H9 (cell line): ENCODE measurements around the gene CHD6. TPM values are rescaled to one million over a fixed set of nuclear protein-coding genes. Genes with fewer than 3 reads are reported as not detected.

Experiments
- DNase-seq: peaks from one replicate; pipeline ENCODE4 v3.0.0-alpha.2; 2017
- H2AFZ ChIP-seq: one replicate; pipeline ENCODE4 v1.6.1; 2013; ENCODE audit warnings: mild to moderate bottlenecking, low read length, control low read depth, moderate library complexity
- H2AK5ac ChIP-seq: 2 replicates; pipeline ENCODE4 v1.6.1; 2013; ENCODE audit warnings: low read length, control low read depth, mixed read lengths; ENCODE audit not compliant: insufficient read length
- H2BK120ac ChIP-seq: one replicate; pipeline ENCODE4 v1.6.1; 2013; ENCODE audit warnings: low read depth, mild to moderate bottlenecking, low read length, control low read depth, inconsistent platforms; ENCODE audit not compliant: poor library complexity, severe bottlenecking
- H2BK12ac ChIP-seq: 2 replicates; pipeline ENCODE4 v1.6.1; 2013; ENCODE audit warnings: low read length, control low read depth, mixed read lengths, low read depth; ENCODE audit not compliant: insufficient read length
- H2BK15ac ChIP-seq: 2 replicates; pipeline ENCODE4 v1.6.1; 2013; ENCODE audit warnings: low read depth, low read length, control low read depth
- H2BK20ac ChIP-seq: one replicate; pipeline ENCODE4 v1.6.1; 2013; ENCODE audit warnings: low read depth, mild to moderate bottlenecking, low read length, control low read depth, inconsistent platforms; ENCODE audit not compliant: poor library complexity, severe bottlenecking
- H2BK5ac ChIP-seq: 2 replicates; pipeline ENCODE4 v1.6.1; 2013; ENCODE audit warnings: low read length, control low read depth, mixed read lengths; ENCODE audit not compliant: insufficient read length
- H3K14ac ChIP-seq: 2 replicates; pipeline ENCODE4 v1.6.1; 2013; ENCODE audit warnings: low read length, control low read depth; ENCODE audit not compliant: insufficient read depth
- H3K18ac ChIP-seq: 2 replicates; pipeline ENCODE4 v1.6.1; 2013; ENCODE audit warnings: low read depth, mild to moderate bottlenecking, mixed read lengths, low read length, control low read depth; ENCODE audit not compliant: insufficient read length
- H3K23ac ChIP-seq: 2 replicates; pipeline ENCODE4 v1.6.1; 2013; ENCODE audit warnings: low read length, control low read depth, mixed read lengths, low read depth; ENCODE audit not compliant: insufficient read length
- H3K23me2 ChIP-seq: 2 replicates; pipeline ENCODE4 v1.6.1; 2013; ENCODE audit warnings: low read depth, mild to moderate bottlenecking, mixed read lengths, low read length, control low read depth; ENCODE audit not compliant: insufficient read length, poor library complexity, severe bottlenecking
- H3K27ac ChIP-seq: 2 replicates; pipeline ENCODE4 v1.5.1; 2013; ENCODE audit warnings: low read length, control low read depth, mixed read lengths, low read depth; ENCODE audit not compliant: insufficient read length
- H3K27me3 ChIP-seq: 2 replicates; pipeline ENCODE4 v1.6.1; 2013; ENCODE audit warnings: low read length, control low read depth, inconsistent platforms; ENCODE audit not compliant: insufficient read depth
- H3K4ac ChIP-seq: 2 replicates; pipeline ENCODE4 v1.6.1; 2013; ENCODE audit warnings: low read depth, mild to moderate bottlenecking, control low read depth, inconsistent platforms, low read length, moderate library complexity
- H3K4me1 ChIP-seq: 2 replicates; pipeline ENCODE4 v1.6.1; 2013; ENCODE audit warnings: low read length, control low read depth, inconsistent platforms; ENCODE audit not compliant: insufficient read depth
- H3K4me2 ChIP-seq: 2 replicates; pipeline ENCODE4 v1.6.1; 2013; ENCODE audit warnings: low read length, control low read depth, mixed read lengths; ENCODE audit not compliant: insufficient read length, insufficient read depth
- H3K56ac ChIP-seq: 2 replicates; pipeline ENCODE4 v1.6.1; 2013; ENCODE audit warnings: low read depth, mild to moderate bottlenecking, mixed read lengths, low read length, control low read depth; ENCODE audit not compliant: insufficient read length
- H3K79me1 ChIP-seq: 2 replicates; pipeline ENCODE4 v1.6.1; 2013; ENCODE audit warnings: low read depth, mild to moderate bottlenecking, moderate library complexity, low read length, control low read depth, inconsistent platforms; ENCODE audit not compliant: insufficient read depth, poor library complexity, severe bottlenecking
- H3K79me2 ChIP-seq: 2 replicates; pipeline ENCODE4 v1.6.1; 2013; ENCODE audit warnings: low read length, control low read depth, inconsistent platforms; ENCODE audit not compliant: insufficient read depth
- H3K9ac ChIP-seq: 2 replicates; pipeline ENCODE4 v1.6.1; 2013; ENCODE audit warnings: low read length, control low read depth, mixed read lengths; ENCODE audit not compliant: insufficient read length; ENCODE audit errors: extremely low read depth
- H3K9me3 ChIP-seq: one replicate; pipeline ENCODE4 v1.6.1; 2013; ENCODE audit warnings: low read depth, low read length, inconsistent platforms; ENCODE audit not compliant: control insufficient read depth
- H3T11ph ChIP-seq: one replicate; pipeline ENCODE4 v1.6.1; 2013; ENCODE audit warnings: mild to moderate bottlenecking, low read length, control low read depth, inconsistent platforms
- H4K20me1 ChIP-seq: one replicate; pipeline ENCODE4 v1.6.1; 2013; ENCODE audit not compliant: control insufficient read depth, insufficient read length, insufficient read depth
- H4K5ac ChIP-seq: 2 replicates; pipeline ENCODE4 v1.6.1; 2013; ENCODE audit warnings: low read depth, mild to moderate bottlenecking, mixed read lengths, low read length, control low read depth; ENCODE audit not compliant: insufficient read length
- H4K8ac ChIP-seq: replicated peaks from 2 replicates; pipeline ENCODE4 v1.6.1; 2013; ENCODE audit warnings: low read length, control low read depth, mixed read lengths, low read depth; ENCODE audit not compliant: insufficient read length
- H4K91ac ChIP-seq: 2 replicates; pipeline ENCODE4 v1.6.1; 2013; ENCODE audit warnings: low read depth, mild to moderate bottlenecking, moderate library complexity, mixed read lengths, low read length, control low read depth; ENCODE audit not compliant: insufficient read length
- H3K27ac Mint-ChIP-seq, 3 experiments: 2 replicates in 2 of 3; 3 replicates in 1 of 3; pipeline ENCODE4 v1.8.0; 2020 to 2021; ENCODE audit warnings: mixed read lengths in 3 of 3, mild to moderate bottlenecking in 1 of 3, moderate library complexity in 1 of 3
- H3K27me3 Mint-ChIP-seq: 2 replicates; pipeline ENCODE4 v1.8.0; 2021; ENCODE audit warnings: low read depth, mild to moderate bottlenecking, moderate library complexity, mixed read lengths
- H3K36me3 Mint-ChIP-seq, 3 experiments: 2 replicates in 2 of 3; 3 replicates in 1 of 3; pipeline ENCODE4 v1.8.0; 2020 to 2021; ENCODE audit warnings: low read depth in 3 of 3, mixed read lengths in 3 of 3; ENCODE audit not compliant: insufficient read depth in 1 of 3
- H3K4me1 Mint-ChIP-seq, 2 experiments: 2 replicates each; pipeline ENCODE4 v1.8.0; 2020; ENCODE audit warnings: mixed read lengths in 2 of 2
- H3K4me3 Mint-ChIP-seq, 2 experiments: 2 replicates in 1 of 2; 3 replicates in 1 of 2; pipeline ENCODE4 v1.8.0; 2020 to 2021; ENCODE audit warnings: mild to moderate bottlenecking in 2 of 2, mixed read lengths in 2 of 2, moderate library complexity in 1 of 2
- H3K9me3 Mint-ChIP-seq, 2 experiments: 2 replicates in 1 of 2; 3 replicates in 1 of 2; pipeline ENCODE4 v1.8.0; 2020; ENCODE audit warnings: mild to moderate bottlenecking in 2 of 2, mixed read lengths in 2 of 2, moderate library complexity in 1 of 2
- CTCF ChIP-seq: fragments of 200-600 bp; sonication (generic); conservative IDR thresholded peaks from 3 replicates; pipeline ENCODE4 v1.8.0; 2021; ENCODE audit warnings: antibody characterized with exemption, mild to moderate bottlenecking
- WGBS: extraction: QIAGEN DNeasy Blood & Tissue Kit; methylation state at CpG from one replicate; pipeline ENCODE4 v1.1.7; 2013; ENCODE audit warnings: missing lambda C conversion rate, low lambda C conversion rate, mixed read lengths; ENCODE audit not compliant: insufficient read length; ENCODE audit errors: extremely low coverage; 5-methylcytosine and 5-hydroxymethylcytosine counted together
- total RNA-seq: library from RNA; stranded (reverse); gene quantifications from 2 replicates; pipeline ENCODE4 v1.2.1, GENCODE V29; 2021

The CHD6 gene
- total RNA-seq, 1 experiment from 2014 or later, result 51.5 TPM

- Mint-ChIP-seq H3K36me3 (peaks cover 46 to 85% (median 82%) of the 10 kb centered on the region in 3 experiments), H3K27me3 (no peaks in the 10 kb centered on the region)
Observed at GRCh38 chr20:41458761-41459160, 159.4 kb downstream of the CHD6 start.

More at GRCh38 chr20:41458761-41459160, 159.4 kb downstream of the CHD6 start:
- WGBS, result no CpG with 5 or more reads among the region's 2 CpGs
- no peak overlapping the region for H2AK5ac ChIP-seq
- H4K8ac ChIP-seq, result no peak overlapping the region
- H3K23ac ChIP-seq, result no peak overlapping the region
- H2AFZ ChIP-seq, result no peak overlapping the region
- no peak for TF ChIP-seq CTCF
- no peaks in the 10 kb centered on the region for H3K4me1 ChIP-seq
- no peak overlapping the region for H4K5ac ChIP-seq
- H4K91ac ChIP-seq, result no peak overlapping the region
- DNase-seq, result no peak
- peaks cover 8% of the 10 kb centered on the region for H3K9me3 ChIP-seq
- no peak overlapping the region for H2BK120ac ChIP-seq
- H3K56ac ChIP-seq, result no peak overlapping the region
- no peak overlapping the region for H3K4me2 ChIP-seq
- no peak overlapping the region for H2BK12ac ChIP-seq
- no peaks in the 10 kb centered on the region for H4K20me1 ChIP-seq
- H3K27ac ChIP-seq, result no peak overlapping the region
- no peak overlapping the region for H3K4ac ChIP-seq
- no peak overlapping the region for H2BK15ac ChIP-seq
- Mint-ChIP-seq H3K4me3 (no peak overlapping the region), H3K4me1 (no peaks in the 10 kb centered on the region), H3K27ac (no peak overlapping the region), H3K9me3 (peaks cover 18 to 19% of the 10 kb centered on the region in 2 experiments)
- no peak overlapping the region for H3T11ph ChIP-seq
- no peak overlapping the region for H3K9ac ChIP-seq
- no peaks in the 10 kb centered on the region for H3K27me3 ChIP-seq
- no peaks in the 10 kb centered on the region for H3K79me2 ChIP-seq
- H2BK20ac ChIP-seq, result no peak overlapping the region
- H3K14ac ChIP-seq, result no peak overlapping the region
- no peaks in the 10 kb centered on the region for H3K23me2 ChIP-seq
- no peak overlapping the region for H2BK5ac ChIP-seq
- no peaks in the 10 kb centered on the region for H3K79me1 ChIP-seq
- H3K18ac ChIP-seq, result no peak overlapping the region
